NCI-H345 treated with DMSO at 0.1 percent for 48 hours (cell line): Measurements from ENCODE around the gene PRX.
"Not testable (repeated sequence)": the region's sequence is repeated elsewhere in the genome, so short reads cannot be mapped to it uniquely, and the experiment has no call there.

Source experiments
- DNase-seq: peaks from one replicate; lab custom pipeline; 2025; ENCODE audit not compliant: unreplicated experiment; lab: John Stamatoyannopoulos, UW

The PRX gene, protein sequence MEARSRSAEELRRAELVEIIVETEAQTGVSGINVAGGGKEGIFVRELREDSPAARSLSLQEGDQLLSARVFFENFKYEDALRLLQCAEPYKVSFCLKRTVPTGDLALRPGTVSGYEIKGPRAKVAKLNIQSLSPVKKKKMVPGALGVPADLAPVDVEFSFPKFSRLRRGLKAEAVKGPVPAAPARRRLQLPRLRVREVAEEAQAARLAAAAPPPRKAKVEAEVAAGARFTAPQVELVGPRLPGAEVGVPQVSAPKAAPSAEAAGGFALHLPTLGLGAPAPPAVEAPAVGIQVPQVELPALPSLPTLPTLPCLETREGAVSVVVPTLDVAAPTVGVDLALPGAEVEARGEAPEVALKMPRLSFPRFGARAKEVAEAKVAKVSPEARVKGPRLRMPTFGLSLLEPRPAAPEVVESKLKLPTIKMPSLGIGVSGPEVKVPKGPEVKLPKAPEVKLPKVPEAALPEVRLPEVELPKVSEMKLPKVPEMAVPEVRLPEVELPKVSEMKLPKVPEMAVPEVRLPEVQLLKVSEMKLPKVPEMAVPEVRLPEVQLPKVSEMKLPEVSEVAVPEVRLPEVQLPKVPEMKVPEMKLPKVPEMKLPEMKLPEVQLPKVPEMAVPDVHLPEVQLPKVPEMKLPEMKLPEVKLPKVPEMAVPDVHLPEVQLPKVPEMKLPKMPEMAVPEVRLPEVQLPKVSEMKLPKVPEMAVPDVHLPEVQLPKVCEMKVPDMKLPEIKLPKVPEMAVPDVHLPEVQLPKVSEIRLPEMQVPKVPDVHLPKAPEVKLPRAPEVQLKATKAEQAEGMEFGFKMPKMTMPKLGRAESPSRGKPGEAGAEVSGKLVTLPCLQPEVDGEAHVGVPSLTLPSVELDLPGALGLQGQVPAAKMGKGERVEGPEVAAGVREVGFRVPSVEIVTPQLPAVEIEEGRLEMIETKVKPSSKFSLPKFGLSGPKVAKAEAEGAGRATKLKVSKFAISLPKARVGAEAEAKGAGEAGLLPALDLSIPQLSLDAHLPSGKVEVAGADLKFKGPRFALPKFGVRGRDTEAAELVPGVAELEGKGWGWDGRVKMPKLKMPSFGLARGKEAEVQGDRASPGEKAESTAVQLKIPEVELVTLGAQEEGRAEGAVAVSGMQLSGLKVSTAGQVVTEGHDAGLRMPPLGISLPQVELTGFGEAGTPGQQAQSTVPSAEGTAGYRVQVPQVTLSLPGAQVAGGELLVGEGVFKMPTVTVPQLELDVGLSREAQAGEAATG (N-terminal part only)

GRCh38 chr19:40413291-40413845, at the start of gene PRX:
Gene PRX (minus strand): TSS chr19:40413378. CDS start chr19:40407932, 5,446 bp downstream.
- no peak for DNase-seq

- DNase-seq = no peak
Measured at GRCh38 chr19:40461669-40462221, 48.6 kb upstream of the PRX start.

- no peak for DNase-seq
Measured at GRCh38 chr19:40460185-40460584, 47.0 kb upstream of the PRX start.

DNA sequence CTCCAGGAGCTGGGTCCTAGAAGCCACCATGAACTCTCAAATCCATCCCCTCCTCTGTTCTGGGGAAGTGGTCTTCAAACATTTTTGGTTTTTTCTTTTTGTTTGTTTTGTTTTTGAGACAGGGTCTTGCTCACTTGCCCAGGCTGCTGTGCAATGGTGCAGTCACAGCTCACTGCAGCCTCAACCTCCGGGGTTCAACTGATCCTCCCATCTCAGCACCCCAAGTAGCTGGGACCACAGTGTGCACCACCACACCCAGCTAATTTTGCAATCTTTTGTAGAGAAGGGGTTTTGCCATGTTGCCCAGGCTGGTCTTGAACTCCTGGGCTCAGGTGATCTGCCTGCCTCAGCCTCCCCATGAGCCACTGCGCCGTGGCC, 45.4 kb upstream of the PRX start:
- no peak for DNase-seq

DNA sequence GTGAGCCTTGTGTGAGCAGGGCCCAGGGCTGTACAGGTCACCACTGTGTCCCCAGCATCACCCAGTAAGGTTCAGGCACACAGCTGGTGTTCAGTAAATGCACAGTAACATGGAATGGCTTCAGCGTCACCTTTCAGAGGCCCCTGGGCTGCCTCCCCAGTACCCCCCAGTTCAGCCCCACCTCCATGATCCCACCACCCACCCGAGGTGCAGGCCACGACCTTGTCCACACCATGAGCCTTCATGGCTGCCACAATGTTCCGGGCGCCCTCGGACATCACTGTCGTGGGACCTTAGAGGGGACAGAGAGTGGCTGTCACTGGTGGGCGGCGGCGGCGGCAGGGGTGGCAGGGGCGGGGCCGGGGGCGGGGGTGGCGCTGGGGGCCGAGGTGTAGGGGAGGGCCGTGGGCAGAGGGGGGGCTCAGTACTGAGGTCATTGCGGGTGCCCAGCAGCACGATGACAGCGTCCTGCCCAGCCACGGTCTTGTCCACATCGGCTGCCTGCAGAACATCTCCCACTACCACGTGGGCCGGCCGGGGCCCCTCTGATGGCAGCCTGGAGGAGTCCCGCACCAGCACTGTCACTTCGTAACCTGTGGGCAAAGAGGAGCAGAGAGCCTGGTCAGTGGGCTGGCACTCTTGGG, 44.9 kb upstream of the PRX start:
- DNase-seq = no peak

- DNase-seq = no peak
Measured at GRCh38 chr19:40457048-40457447, 43.9 kb upstream of the PRX start.

GRCh38 chr19:40453943-40454342, 40.8 kb upstream of the PRX start:
- DNase-seq = not testable (repeated sequence)

DNA sequence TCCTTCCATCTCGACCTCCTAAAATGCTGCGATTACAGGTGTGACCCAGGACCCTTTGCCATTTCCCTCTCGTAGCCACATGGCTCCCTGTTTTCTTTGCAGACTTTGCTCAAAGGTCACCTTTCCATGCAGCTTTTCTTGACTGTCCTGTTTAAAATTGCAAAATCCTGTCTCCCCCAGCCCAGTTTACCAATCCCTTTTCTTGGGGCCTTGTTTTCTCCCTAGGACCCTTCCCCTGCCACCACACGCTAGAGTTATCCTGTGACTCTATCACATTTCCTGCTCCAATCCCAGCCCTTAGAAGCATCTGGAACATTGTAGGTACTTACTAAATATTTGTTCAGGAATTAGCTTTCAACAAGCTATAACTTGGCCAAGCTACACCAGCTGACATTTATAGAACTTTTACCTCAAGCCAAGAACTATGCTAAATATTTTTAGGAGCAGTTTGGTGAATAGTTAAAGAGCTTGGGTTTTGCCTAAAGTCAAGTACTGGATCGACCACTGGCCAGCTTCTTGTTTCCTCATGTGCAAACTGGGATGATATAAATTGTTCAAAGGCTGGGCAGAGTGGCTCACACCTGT, 40.1 kb upstream of the PRX start:
- no peak for DNase-seq

DNA sequence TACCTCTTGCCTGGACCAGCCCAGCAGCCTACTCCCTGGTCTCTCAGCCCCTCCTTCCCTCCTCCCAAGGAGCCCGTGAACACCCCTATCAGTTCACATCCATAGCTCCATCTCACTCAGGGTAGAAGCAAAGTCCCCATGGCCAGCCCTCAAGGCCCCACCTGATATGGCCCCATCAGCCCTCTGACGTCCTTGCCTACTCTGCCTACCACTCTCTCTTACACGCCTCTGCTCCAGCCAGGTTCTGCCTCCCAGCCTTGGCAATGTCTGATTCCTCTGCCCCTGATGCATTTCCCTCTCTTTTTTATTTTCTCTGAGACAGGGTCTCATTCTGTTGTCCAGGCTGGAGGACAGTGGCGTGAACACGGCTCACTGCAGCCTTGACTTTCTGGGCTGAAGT, 38.8 kb upstream of the PRX start:
- no peak for DNase-seq

GRCh38 chr19:40450664-40451063, 37.5 kb upstream of the PRX start:
- no peak for DNase-seq

DNA sequence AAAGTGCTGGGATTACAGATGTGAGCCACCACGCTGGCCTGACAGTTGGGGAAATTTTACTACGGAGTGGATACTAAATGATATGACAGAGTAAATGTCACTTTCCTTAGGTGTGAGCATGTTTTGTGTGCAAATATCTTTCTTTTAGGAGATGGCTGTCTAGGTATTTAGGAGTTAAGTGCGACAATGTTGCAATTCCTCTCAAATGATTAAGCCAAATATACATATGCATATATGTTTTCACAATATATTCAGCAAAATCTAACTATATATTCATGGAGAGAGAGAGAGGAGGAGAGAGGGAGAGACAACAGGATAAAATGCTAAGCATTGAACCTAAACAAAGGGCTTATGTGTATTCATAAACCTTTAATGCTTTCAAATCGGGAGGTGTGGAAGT, 36.3 kb upstream of the PRX start:
- DNase-seq = no peak

DNA sequence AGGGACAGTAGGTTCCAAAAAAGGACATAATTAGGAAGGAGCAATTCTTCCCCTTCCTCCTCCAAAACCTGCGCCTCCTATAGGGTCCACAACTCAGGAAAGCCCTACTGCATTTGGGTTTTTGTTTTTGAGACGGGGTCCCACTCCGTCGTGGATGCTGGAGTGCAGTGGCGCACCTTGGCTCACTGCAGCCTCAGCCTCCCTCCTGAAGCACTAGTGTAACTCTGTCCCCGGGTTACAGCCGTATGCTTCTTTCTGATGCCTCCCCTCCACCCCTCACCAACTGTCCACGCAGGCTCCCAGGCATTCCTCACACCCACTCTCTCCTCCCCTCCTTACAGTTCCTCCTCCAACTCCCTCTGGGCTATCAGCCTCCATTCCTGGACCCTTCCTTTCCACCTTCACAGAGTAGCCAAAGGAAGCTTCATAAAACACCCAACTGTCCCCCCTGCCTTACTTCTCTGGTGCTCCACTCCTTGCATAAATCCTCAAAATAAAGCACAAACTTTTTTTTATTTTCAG, 33.1 kb upstream of the PRX start:
- no peak for DNase-seq

DNA sequence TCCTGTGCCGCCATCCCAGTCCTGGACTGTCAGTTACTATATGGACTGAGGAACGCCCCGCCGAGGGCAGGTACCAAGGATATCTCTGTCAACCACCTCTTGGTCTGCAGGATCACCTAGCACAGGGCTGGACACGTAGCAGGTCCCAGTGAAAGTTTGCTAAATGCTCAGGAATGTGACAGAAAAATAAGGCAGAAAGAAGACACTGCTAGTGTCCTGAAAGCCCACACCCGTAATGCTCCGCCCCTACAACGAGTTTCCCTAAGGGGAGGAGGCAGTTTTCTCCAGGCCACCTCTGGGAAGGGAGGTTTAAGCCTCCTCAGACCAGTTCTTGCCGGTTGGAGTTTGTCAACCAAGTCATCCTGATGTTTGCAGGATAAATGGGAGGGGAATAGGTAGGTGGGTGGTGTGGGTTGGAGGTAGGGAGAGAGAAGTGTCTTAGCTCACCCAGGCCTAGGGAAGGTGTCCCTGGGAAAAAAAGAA, 32.6 kb upstream of the PRX start:
- no peak for DNase-seq

DNA sequence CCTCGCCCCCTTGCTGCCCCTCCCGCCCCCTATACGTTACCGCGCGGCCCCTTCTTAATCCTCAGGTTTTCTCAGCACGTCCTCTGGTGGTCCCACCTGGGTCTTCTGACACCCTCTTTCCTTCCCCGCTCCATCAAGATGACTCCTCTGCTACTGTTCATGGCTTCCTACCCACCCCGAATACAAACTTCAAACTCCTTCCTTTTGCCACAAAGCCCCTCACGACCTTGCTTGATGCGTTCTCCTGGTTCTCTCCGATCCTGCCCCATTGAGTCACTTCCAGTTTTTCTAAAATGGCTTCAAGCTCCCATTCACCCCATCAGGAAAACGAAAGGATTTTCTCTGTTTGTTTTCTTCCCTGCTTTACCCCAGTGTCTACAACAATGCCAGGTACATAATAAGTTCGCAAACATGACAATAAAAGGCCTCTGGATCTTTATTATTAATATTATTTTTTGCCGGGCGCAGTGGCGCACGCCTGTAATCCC, 31.7 kb upstream of the PRX start:
- DNase-seq = no peak

DNA sequence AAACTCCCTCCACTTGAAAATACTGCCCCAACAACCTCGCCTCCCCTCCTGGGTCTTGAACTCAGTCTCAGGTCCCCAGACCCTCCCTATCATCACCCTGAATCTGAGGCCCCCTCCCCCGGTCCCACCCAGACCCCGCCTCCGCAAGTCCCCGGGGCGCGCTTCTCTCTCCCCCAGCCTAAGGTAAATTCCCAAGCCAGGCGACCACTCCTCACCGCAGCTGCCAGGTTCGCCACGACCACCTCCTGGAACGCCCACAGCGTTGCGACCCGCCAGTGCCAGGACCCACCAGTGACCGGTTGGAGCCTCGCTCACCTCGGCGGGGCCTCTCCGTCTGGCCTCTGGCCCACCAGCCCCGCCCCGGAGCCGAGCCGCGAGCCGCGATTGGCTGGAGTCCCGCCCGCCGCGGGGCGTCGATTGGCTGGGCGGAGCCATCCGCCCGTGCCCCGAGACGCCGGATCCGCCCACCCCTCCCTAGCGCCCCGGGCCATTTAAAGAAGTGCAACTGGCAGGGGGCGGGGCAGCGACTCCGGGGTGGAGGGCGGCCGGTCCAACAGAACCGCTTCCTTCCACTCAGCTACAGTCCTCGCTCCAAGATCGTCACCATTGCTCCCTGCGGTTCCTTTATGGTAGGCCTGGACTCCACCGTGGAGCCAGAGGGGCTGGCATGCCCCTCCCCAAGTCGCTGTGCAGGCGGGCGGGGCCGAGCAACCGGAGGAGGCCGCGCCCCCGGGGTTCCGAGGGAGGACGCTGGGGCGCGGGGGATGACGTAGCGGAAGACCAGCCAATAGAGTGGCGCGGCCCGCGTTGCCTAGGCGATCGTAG, 31.0 kb upstream of the PRX start, which contains the start of gene SERTAD3:
Gene SERTAD3 (minus strand): TSS at position 336 of the 825 bp plus-strand sequence. CDS start 2,255 bp downstream, outside the sequence.
- DNase-seq = peak; percentile 100

DNA sequence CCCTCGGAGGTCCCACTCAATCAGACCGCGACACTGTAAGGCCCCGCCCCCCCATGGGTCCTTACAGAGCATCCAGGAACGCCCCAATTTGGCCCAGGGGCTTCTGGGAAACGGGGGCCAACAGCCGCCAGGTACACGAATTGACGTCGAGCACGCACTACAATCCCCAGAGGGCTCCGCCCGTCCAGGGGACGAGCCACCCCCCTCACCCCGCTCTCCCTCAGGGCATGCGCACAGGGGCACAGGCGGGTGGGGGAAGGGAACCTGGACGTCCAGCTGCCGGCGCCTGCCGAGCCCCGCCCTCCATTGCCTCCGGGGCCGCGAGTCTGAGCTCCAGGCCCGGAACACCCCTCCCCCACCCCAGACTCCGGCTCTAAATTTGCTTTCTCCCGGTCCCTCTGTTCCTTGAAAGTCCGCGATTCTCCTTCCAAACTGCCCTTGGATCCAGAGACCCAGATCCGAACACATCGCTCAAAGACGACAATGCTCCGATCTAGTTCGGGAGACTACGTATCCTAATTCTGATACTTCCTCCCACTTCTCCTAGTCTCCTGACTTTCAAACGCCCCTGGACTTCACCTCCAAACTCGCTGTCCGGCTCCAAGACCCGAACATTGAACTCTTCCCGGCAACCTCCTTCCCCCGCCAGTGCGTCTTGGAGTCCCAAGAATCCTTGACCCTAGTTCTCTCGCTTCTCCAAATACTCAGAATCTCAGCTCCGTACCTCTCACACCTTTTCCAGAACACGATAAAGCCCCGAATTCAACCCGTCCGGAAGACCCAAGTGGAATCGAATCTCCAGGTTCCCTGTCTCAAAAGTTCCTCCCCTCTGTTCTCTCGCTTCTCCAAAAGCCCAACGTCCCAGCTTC, 30.2 kb upstream of the PRX start:
- peak; percentile 100 for DNase-seq
